ENCODE measurements around the gene CCDC97.
A peak's percentile ranks its signal among the peaks of the same experiment; 100 is the strongest.

Gene CCDC97

GRCh38 chr19:41320185-41320518 lies 10.2 kb downstream of the CCDC97 start:
- DNase-seq (ENCODE audit: low read depth in 2 of 2) = no peak

- no peak for DNase-seq (ENCODE audit: low read depth in 2 of 2)
Measured at GRCh38 chr19:41320568-41320967, 10.6 kb downstream of the CCDC97 start.

- DNase-seq (ENCODE audit: low read depth in 2 of 2) = no peak
Measured at GRCh38 chr19:41321204-41321599, 11.2 kb downstream of the CCDC97 start.

- DNase-seq (ENCODE audit: low read depth in 2 of 2) = no peak
Measured at GRCh38 chr19:41321600-41322270, 11.8 kb downstream of the CCDC97 start.

- DNase-seq (ENCODE audit: low read depth in 2 of 2) = no peak
Measured at GRCh38 chr19:41322451-41322850, 12.5 kb downstream of the CCDC97 start.

- DNase-seq (ENCODE audit: low read depth in 2 of 2) = no peak
Measured at GRCh38 chr19:41323023-41323422, 13.1 kb downstream of the CCDC97 start.

- DNase-seq (ENCODE audit: low read depth in 2 of 2) = no peak
Measured at GRCh38 chr19:41323430-41324125, 13.6 kb downstream of the CCDC97 start.

- no peak for DNase-seq (ENCODE audit: low read depth in 2 of 2)
Measured at GRCh38 chr19:41324231-41324702, 14.3 kb downstream of the CCDC97 start.

- no peak for DNase-seq (ENCODE audit: low read depth in 2 of 2)
Measured at GRCh38 chr19:41324921-41325639, 15.1 kb downstream of the CCDC97 start.

- DNase-seq (ENCODE audit: low read depth in 2 of 2) = no peak
Measured at GRCh38 chr19:41325640-41325946, 15.6 kb downstream of the CCDC97 start.

GRCh38 chr19:41325947-41326706 lies 16.2 kb downstream of the CCDC97 start:
- no peak for DNase-seq (ENCODE audit: low read depth in 2 of 2)

GRCh38 chr19:41327076-41327575 lies 17.2 kb downstream of the CCDC97 start:
- no peak for DNase-seq (ENCODE audit: low read depth in 2 of 2)

GRCh38 chr19:41327576-41328156 lies 17.7 kb downstream of the CCDC97 start:
- peak; percentile 62 to 80 for DNase-seq (ENCODE audit: low read depth in 2 of 2)

GRCh38 chr19:41328157-41328841 lies 18.3 kb downstream of the CCDC97 start:
- peak in 1 of 2 experiments; percentile 36 for DNase-seq (ENCODE audit: low read depth in 2 of 2)

GRCh38 chr19:41328842-41329225 lies 18.9 kb downstream of the CCDC97 start:
- no peak for DNase-seq (ENCODE audit: low read depth in 2 of 2)

GRCh38 chr19:41330481-41330880 lies 20.5 kb downstream of the CCDC97 start:
- DNase-seq (ENCODE audit: low read depth in 2 of 2) = no peak

GRCh38 chr19:41330946-41331678 lies 21.1 kb downstream of the CCDC97 start:
- DNase-seq (ENCODE audit: low read depth in 2 of 2) = no peak

GRCh38 chr19:41332000-41332399 lies 22.0 kb downstream of the CCDC97 start:
- no peak for DNase-seq (ENCODE audit: low read depth in 2 of 2)

GRCh38 chr19:41332468-41332867 lies 22.5 kb downstream of the CCDC97 start:
- no peak for DNase-seq (ENCODE audit: low read depth in 2 of 2)

GRCh38 chr19:41334793-41335192 lies 24.8 kb downstream of the CCDC97 start:
- no peak for DNase-seq (ENCODE audit: low read depth in 2 of 2)

All from stimulated activated CD4-positive, alpha-beta T cell treated with anti-CD3 and anti-CD28 coated beads, Interleukin-12 subunit alpha, Interleukin-12 subunit beta, amount 100 ng/mL, for 24 hours (primary cell).